WI38 (cell line): ENCODE results near the gene KDM2A.

Source experiments
- H3K4me3 ChIP-seq: 2 replicates; pipeline ENCODE4 v1.5.1; 2011; ENCODE audit warnings: low read depth, mild to moderate bottlenecking, control low read depth, low read length
- CTCF ChIP-seq: IDR thresholded peaks from 2 replicates; pipeline ENCODE4 v1.5.1; 2012; ENCODE audit warnings: low read depth, mild to moderate bottlenecking, control low read depth, low read length

The KDM2A gene

GRCh38 chr11:67242548-67242947 is 123.5 kb downstream of the KDM2A start:
- peak overlapping the region; percentile 80 for H3K4me3 ChIP-seq
- TF ChIP-seq CTCF: no peak

DNA sequence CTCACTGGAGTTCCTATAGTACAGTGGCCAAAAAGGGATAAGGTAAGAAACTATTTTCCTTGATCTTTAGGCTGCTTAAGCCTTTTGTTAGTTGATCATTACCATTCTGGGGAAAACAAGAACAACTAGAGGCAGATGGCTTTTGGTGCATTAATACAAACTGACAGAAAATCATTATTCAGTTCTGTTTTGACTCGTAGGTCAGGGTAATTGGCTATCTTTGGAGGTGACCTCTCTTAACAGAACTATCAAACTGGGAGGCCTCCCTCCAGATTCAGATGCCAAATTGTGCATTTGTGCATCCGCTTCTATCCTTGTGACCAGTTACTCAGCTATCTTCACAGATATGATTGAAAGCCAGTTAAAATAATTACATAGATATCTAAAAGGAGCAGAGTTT is 124.0 kb downstream of the KDM2A start:
- no peak overlapping the region for H3K4me3 ChIP-seq

DNA sequence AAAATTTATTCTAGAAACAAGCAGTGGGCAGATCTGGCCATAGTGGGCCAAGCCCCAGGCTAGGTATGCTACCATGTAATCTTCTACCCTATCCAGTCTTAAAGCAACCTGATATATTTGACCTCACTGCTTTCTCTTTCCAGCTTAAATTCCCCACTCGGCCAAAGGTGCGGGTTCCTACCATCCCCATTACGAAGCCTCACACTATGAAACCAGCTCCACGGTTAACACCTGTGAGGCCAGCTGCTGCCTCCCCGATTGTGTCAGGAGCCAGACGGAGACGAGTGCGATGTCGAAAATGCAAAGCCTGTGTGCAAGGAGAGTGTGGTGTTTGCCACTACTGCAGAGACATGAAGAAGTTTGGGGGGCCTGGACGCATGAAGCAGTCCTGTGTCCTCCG is 126.0 kb downstream of the KDM2A start:
- TF ChIP-seq CTCF: no peak
- H3K4me3 ChIP-seq: no peak overlapping the region

More for the DNA sequence above, 124.0 kb downstream of the KDM2A start:
- no peak for TF ChIP-seq CTCF

- H3K4me3 ChIP-seq: no peak overlapping the region
- TF ChIP-seq CTCF: no peak
Observed at GRCh38 chr11:67247946-67248550, 129.0 kb downstream of the KDM2A start.

DNA sequence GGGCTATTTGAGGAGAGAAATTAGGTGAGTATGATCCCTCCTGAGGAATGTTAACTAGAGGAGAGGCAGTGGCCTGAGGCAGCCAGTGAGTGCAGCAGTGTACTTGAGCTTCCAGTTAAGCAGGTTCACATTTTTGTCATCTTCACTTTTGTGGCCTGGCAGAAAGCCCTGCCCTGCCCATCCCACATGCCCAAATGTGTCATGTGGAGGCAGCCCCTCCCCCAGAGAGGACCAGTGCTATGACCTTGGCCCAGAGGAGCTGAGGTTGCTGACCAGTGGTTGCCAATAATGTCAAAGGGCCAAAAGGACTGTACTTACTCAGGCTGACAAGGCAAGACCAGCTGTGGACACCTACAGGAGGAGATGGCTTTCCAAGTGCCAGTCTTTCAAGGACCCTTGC is 129.6 kb downstream of the KDM2A start:
- H3K4me3 ChIP-seq: no peak overlapping the region
- no peak for TF ChIP-seq CTCF

- H3K4me3 ChIP-seq: no peak overlapping the region
- TF ChIP-seq CTCF: no peak
Observed at GRCh38 chr11:67250059-67251043, 131.3 kb downstream of the KDM2A start.

DNA sequence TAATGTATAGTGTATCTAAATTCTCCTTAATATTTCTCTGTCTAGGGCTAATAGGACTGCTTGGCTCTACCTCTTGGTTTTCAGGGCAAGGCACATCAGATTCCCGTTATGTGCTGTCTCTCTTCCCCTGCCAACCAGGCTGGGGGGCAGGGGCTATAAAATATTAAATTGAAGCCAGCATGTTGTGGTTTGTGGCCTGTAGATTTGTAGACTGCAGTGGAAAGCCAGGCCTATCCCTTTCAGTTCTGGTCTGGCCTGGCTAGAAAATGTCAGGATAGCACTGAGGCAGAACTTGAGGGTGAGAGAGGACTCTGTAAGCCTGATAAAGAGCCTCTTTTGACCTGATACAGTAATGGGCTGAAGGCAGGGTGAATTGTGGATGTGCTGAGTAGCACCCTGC is 132.8 kb downstream of the KDM2A start:
- H3K4me3 ChIP-seq: no peak overlapping the region
- TF ChIP-seq CTCF: no peak
